Choroid plexus epithelial cell (primary cell): ENCODE data around the gene CPEB4.
A peak's percentile ranks its signal among the peaks of the same experiment; 100 is the strongest.

ENCODE experiments used
- DNase-seq: peaks from one replicate; pipeline ENCODE4 v3.0.0-alpha.2; 2010; ENCODE audit warnings: low read depth
- H3K4me3 ChIP-seq: 2 replicates; pipeline ENCODE4 v1.5.1; 2011; ENCODE audit warnings: low read depth, mild to moderate bottlenecking, control low read depth, low read length, moderate library complexity
- CTCF ChIP-seq: conservative IDR thresholded peaks from 2 replicates; pipeline ENCODE4 v1.5.1; 2011; ENCODE audit warnings: low read depth, mild to moderate bottlenecking, control low read depth, inconsistent platforms, low read length, moderate library complexity

CPEB4 gene

GRCh38 chr5:173868096-173868880 is 19.9 kb upstream of the CPEB4 start:
- no peak overlapping the region for H3K4me3 ChIP-seq
- peak; percentile 58 for DNase-seq
- TF ChIP-seq CTCF, result no peak

GRCh38 chr5:173869316-173869715 is 18.8 kb upstream of the CPEB4 start:
- no peak overlapping the region for H3K4me3 ChIP-seq
- no peak for TF ChIP-seq CTCF
- DNase-seq, result no peak

- TF ChIP-seq CTCF, result no peak
- no peak for DNase-seq
- no peak overlapping the region for H3K4me3 ChIP-seq
These were observed 15.2 kb upstream of the CPEB4 start for GRCh38 chr5:173872957-173873305.

GRCh38 chr5:173873306-173873922 is 14.7 kb upstream of the CPEB4 start:
- no peak for TF ChIP-seq CTCF
- no peak for DNase-seq
- no peak overlapping the region for H3K4me3 ChIP-seq

GRCh38 chr5:173875189-173875588 is 13.0 kb upstream of the CPEB4 start:
- TF ChIP-seq CTCF, result no peak
- H3K4me3 ChIP-seq, result no peak overlapping the region
- no peak for DNase-seq

GRCh38 chr5:173878224-173878967 is 9.8 kb upstream of the CPEB4 start:
- H3K4me3 ChIP-seq, result no peak overlapping the region
- TF ChIP-seq CTCF, result no peak
- no peak for DNase-seq
